ENCODE data around the gene POM121L12. TPM values are rescaled to one million over a fixed set of nuclear protein-coding genes. Genes with fewer than 3 reads are reported as not detected.

POM121L12 gene
- total RNA-seq, 1 experiment from 2014 or later: not detected

- TF ChIP-seq CTCF (conservative IDR thresholded peaks at IDR 0.05): no peak
- peaks cover 17 to 27% of the 10 kb centered on the region in 2 experiments for H3K9me3 Mint-ChIP-seq
- H3K23me2 ChIP-seq (ENCODE audit: insufficient read length, low read depth, low read length, poor library complexity, severe bottlenecking): no peaks in the 10 kb centered on the region
- no peak overlapping the region for H2BK12ac ChIP-seq (ENCODE audit: insufficient read length, low read depth, low read length)
- no peak overlapping the region for H3K4ac ChIP-seq (ENCODE audit: low read depth, low read length)
- H3K36me3 Mint-ChIP-seq (ENCODE audit: insufficient read depth in 1 of 3, low read depth in 3 of 3): peaks cover 0 to 26% (median 3%) of the 10 kb centered on the region in 3 experiments; a peak in 5 of 7 replicates
- H2BK120ac ChIP-seq (ENCODE audit: low read depth, low read length, poor library complexity, severe bottlenecking): no peak overlapping the region
- peaks cover 7 to 9% of the 10 kb centered on the region in 2 experiments; a peak in 3 of 4 replicates for H3K4me1 Mint-ChIP-seq
- H3K14ac ChIP-seq (ENCODE audit: insufficient read depth, low read length): no peak overlapping the region
- no peak overlapping the region for H3K27ac Mint-ChIP-seq
- no peaks in the 10 kb centered on the region for H3K27me3 Mint-ChIP-seq (ENCODE audit: low read depth)
- H3K4me2 ChIP-seq (ENCODE audit: insufficient read depth, insufficient read length, low read length): no peak overlapping the region
- no peak overlapping the region for H2BK15ac ChIP-seq (ENCODE audit: low read depth, low read length)
- H3K4me3 Mint-ChIP-seq: no peak overlapping the region
- H3K79me1 ChIP-seq (ENCODE audit: insufficient read depth, low read depth, low read length, poor library complexity, severe bottlenecking): no peaks in the 10 kb centered on the region
- H4K91ac ChIP-seq (ENCODE audit: insufficient read length, low read depth, low read length): no peak overlapping the region
- no peak overlapping the region for H2BK5ac ChIP-seq (ENCODE audit: insufficient read length, low read length)
- H2AK5ac ChIP-seq (ENCODE audit: insufficient read length, low read length): no peak overlapping the region
- WGBS (ENCODE audit: extremely low coverage, insufficient read length, low lambda C conversion rate): no CpG with 5 or more reads among the region's 2 CpGs
- H3K23ac ChIP-seq (ENCODE audit: insufficient read length, low read depth, low read length): no peak overlapping the region
- no peak overlapping the region for H3K27ac ChIP-seq (ENCODE audit: insufficient read length, low read depth, low read length)
- no peak overlapping the region for H3K18ac ChIP-seq (ENCODE audit: insufficient read length, low read depth, low read length)
- H3T11ph ChIP-seq (ENCODE audit: low read length): no peak overlapping the region
- no peaks in the 10 kb centered on the region for H3K9me3 ChIP-seq (ENCODE audit: control insufficient read depth, low read depth, low read length)
- no peak overlapping the region for H3K9ac ChIP-seq (ENCODE audit: extremely low read depth, insufficient read length, low read length)
- no peak overlapping the region for H2AFZ ChIP-seq (ENCODE audit: low read length)
- no peaks in the 10 kb centered on the region; the same call in 1 of the 2 replicates for H3K4me1 ChIP-seq (ENCODE audit: insufficient read depth, low read length)
- DNase-seq: no peak
- no peak overlapping the region for H4K5ac ChIP-seq (ENCODE audit: insufficient read length, low read depth, low read length)
- H3K79me2 ChIP-seq (ENCODE audit: insufficient read depth, low read length): no peaks in the 10 kb centered on the region
- H3K27me3 ChIP-seq (ENCODE audit: insufficient read depth, low read length): no peaks in the 10 kb centered on the region
- H2BK20ac ChIP-seq (ENCODE audit: low read depth, low read length, poor library complexity, severe bottlenecking): no peak overlapping the region
- no peaks in the 10 kb centered on the region for H4K20me1 ChIP-seq (ENCODE audit: control insufficient read depth, insufficient read depth, insufficient read length)
- no peak overlapping the region for H4K8ac ChIP-seq (replicated peaks; ENCODE audit: insufficient read length, low read depth, low read length)
- H3K56ac ChIP-seq (ENCODE audit: insufficient read length, low read depth, low read length): no peak overlapping the region
These were observed 21.5 kb upstream of the POM121L12 start for GRCh38 chr7:53013925-53014324.

Data from H9 (cell line).